H1 (cell line): ENCODE measurements around the gene TMEM200B. TPM values are rescaled to one million over a fixed set of nuclear protein-coding genes. Genes with fewer than 3 reads are reported as not detected.

Source experiments
- CTCF ChIA-PET: fragments of 300-600 bp; sonication (Branson Sonifier 250); formaldehyde crosslinking; loops from one replicate; lab custom pipeline; 2021; ENCODE audit not compliant: partially characterized antibody; lab: Charles Lee
- POLR2A ChIA-PET: fragments of 300-600 bp; sonication (Branson Sonifier 250); formaldehyde crosslinking; loops from one replicate; lab custom pipeline; 2021; ENCODE audit warnings: inconsistent platforms; ENCODE audit not compliant: partially characterized antibody; lab: Charles Lee
- DNase-seq, 2 experiments: peaks; one replicate each; pipeline versions ENCODE4 v3.0.0 to v3.0.0-alpha.2; 2010 to 2022; ENCODE audit warnings: low spot score in 2 of 2, low read depth in 1 of 2, mixed read lengths in 1 of 2
- FAIRE-seq: peaks from 2 replicates; lab custom pipeline; 2011; peaks lifted over from hg19 to GRCh38; lab: Jason Lieb, UNC
- H2AFZ ChIP-seq: 2 replicates; pipeline ENCODE4 v1.8.1; 2012; ENCODE audit warnings: low read length, inconsistent platforms
- H2AK5ac ChIP-seq: 2 replicates; pipeline ENCODE4 v1.6.1; 2013; ENCODE audit warnings: low read depth, low read length
- H2BK120ac ChIP-seq: replicated peaks from 2 replicates; pipeline ENCODE3; 2013; ENCODE audit warnings: low read depth, low read length, inconsistent platforms
- H2BK12ac ChIP-seq: 2 replicates; pipeline ENCODE4 v1.6.1; 2013; ENCODE audit warnings: low read depth, low read length
- H2BK15ac ChIP-seq: 2 replicates; pipeline ENCODE4 v1.6.1; 2013; ENCODE audit warnings: low read length
- H2BK20ac ChIP-seq: 2 replicates; pipeline ENCODE4 v1.6.1; 2013; ENCODE audit warnings: low read length
- H2BK5ac ChIP-seq: 2 replicates; pipeline ENCODE4 v1.6.1; 2013; ENCODE audit warnings: low read depth, low read length
- H3K14ac ChIP-seq: 2 replicates; pipeline ENCODE4 v1.6.1; 2013; ENCODE audit warnings: inconsistent platforms; ENCODE audit not compliant: insufficient read length
- H3K18ac ChIP-seq: 2 replicates; pipeline ENCODE4 v1.6.1; 2013; ENCODE audit warnings: low read length; ENCODE audit errors: extremely low read depth
- H3K23ac ChIP-seq: 2 replicates; pipeline ENCODE4 v1.6.1; 2013; ENCODE audit warnings: inconsistent platforms; ENCODE audit not compliant: insufficient read length
- H3K23me2 ChIP-seq: 2 replicates; pipeline ENCODE4 v1.6.1; 2013; ENCODE audit warnings: low read depth, low read length
- H3K27ac ChIP-seq: 2 replicates; pipeline ENCODE4 v1.6.1; 2011; ENCODE audit warnings: low read depth, low read length, inconsistent platforms
- H3K27me3 ChIP-seq, 4 experiments: replicated peaks in 1 of 4; 1 replicate in 1 of 4; 2 replicates in 3 of 4; pipeline versions ENCODE4 v1.6.1 to v1.8.1; 2011 to 2013; ENCODE audit warnings: low read length in 3 of 4, mild to moderate bottlenecking in 3 of 4, inconsistent platforms in 2 of 4, mixed read lengths in 2 of 4, moderate library complexity in 1 of 4; ENCODE audit not compliant: control insufficient read depth in 3 of 4, insufficient read depth in 3 of 4; ENCODE audit errors: extremely low read depth in 1 of 4
- H3K36me3 ChIP-seq, 4 experiments: 2 replicates each; pipeline versions ENCODE4 v1.6.1 to v1.8.1; 2011 to 2013; ENCODE audit warnings: mild to moderate bottlenecking in 4 of 4, low read length in 3 of 4, moderate library complexity in 2 of 4, control low read depth in 1 of 4, inconsistent platforms in 1 of 4; ENCODE audit not compliant: insufficient read depth in 4 of 4, control insufficient read depth in 2 of 4
- H3K4ac ChIP-seq: replicated peaks from 2 replicates; pipeline ENCODE3; 2013; ENCODE audit warnings: low read length, low read depth, mixed read lengths, inconsistent platforms; ENCODE audit not compliant: insufficient read length
- H3K4me1 ChIP-seq, 4 experiments: replicated peaks in 1 of 4; 1 replicate in 1 of 4; 2 replicates in 3 of 4; pipeline versions ENCODE4 v1.6.1 to v1.8.1; 2011 to 2013; ENCODE audit warnings: low read length in 3 of 4, inconsistent platforms in 2 of 4, mixed read lengths in 1 of 4; ENCODE audit not compliant: insufficient read depth in 4 of 4, control insufficient read depth in 3 of 4
- H3K4me2 ChIP-seq, 2 experiments: 2 replicates each; pipeline versions ENCODE4 v1.6.1 to v1.8.1; 2011 to 2013; ENCODE audit warnings: low read depth in 2 of 2, low read length in 2 of 2, control low read depth in 1 of 2, inconsistent platforms in 1 of 2, mild to moderate bottlenecking in 1 of 2; ENCODE audit not compliant: insufficient read depth in 1 of 2
- H3K4me3 ChIP-seq, 4 experiments: fragments of 200-600, 300-600 bp in 1 of 4; sonication (generic), shearing (Covaris generic), sonication (Bioruptor Twin) in 1 of 4; 2 replicates each; pipeline versions ENCODE4 v1.5.1 to v1.8.1; 2011 to 2016; ENCODE audit warnings: low read length in 4 of 4, low read depth in 3 of 4, control low read depth in 2 of 4, inconsistent platforms in 2 of 4, mild to moderate bottlenecking in 2 of 4, mixed read lengths in 1 of 4, moderate library complexity in 1 of 4; ENCODE audit not compliant: insufficient read depth in 2 of 4; ENCODE audit errors: extremely low read depth in 1 of 4
- H3K56ac ChIP-seq: replicated peaks from 2 replicates; pipeline ENCODE3; 2013; ENCODE audit warnings: low read depth, mild to moderate bottlenecking, mixed read lengths, low read length, inconsistent platforms; ENCODE audit not compliant: insufficient read length
- H3K79me1 ChIP-seq: 2 replicates; pipeline ENCODE4 v1.6.1; 2013; ENCODE audit warnings: low read depth, low read length, control low read depth
- H3K79me2 ChIP-seq, 2 experiments: 2 replicates each; pipeline versions ENCODE4 v1.6.1 to v1.8.1; 2012 to 2013; ENCODE audit warnings: low read length in 2 of 2, mild to moderate bottlenecking in 2 of 2, inconsistent platforms in 1 of 2; ENCODE audit not compliant: insufficient read depth in 2 of 2, control insufficient read depth in 1 of 2
- H3K9ac ChIP-seq, 4 experiments: replicated peaks in 1 of 4; 1 replicate in 1 of 4; 2 replicates in 3 of 4; pipeline versions ENCODE4 v1.6.1 to v1.8.1; 2011 to 2013; ENCODE audit warnings: low read depth in 3 of 4, low read length in 3 of 4, control low read depth in 2 of 4, mild to moderate bottlenecking in 2 of 4, moderate library complexity in 2 of 4, inconsistent platforms in 1 of 4; ENCODE audit errors: extremely low read depth in 1 of 4
- H3K9me3 ChIP-seq, 2 experiments: 2 replicates each; pipeline versions ENCODE4 v1.6.1 to v1.8.1; 2012 to 2013; ENCODE audit warnings: mild to moderate bottlenecking in 2 of 2, moderate library complexity in 2 of 2, control low read depth in 1 of 2, inconsistent platforms in 1 of 2, low read depth in 1 of 2, low read length in 1 of 2, mixed read lengths in 1 of 2; ENCODE audit not compliant: insufficient read depth in 2 of 2
- H4K20me1 ChIP-seq, 2 experiments: replicated peaks in 1 of 2; 2 replicates each; pipeline versions ENCODE3 to v1.8.1; 2011 to 2013; ENCODE audit warnings: inconsistent platforms in 2 of 2, low read length in 2 of 2, mild to moderate bottlenecking in 1 of 2; ENCODE audit not compliant: insufficient read depth in 2 of 2, control insufficient read depth in 1 of 2
- H4K5ac ChIP-seq: 2 replicates; pipeline ENCODE4 v1.6.1; 2013; ENCODE audit warnings: low read length, low read depth, mixed read lengths, inconsistent platforms; ENCODE audit not compliant: insufficient read length
- H4K8ac ChIP-seq: 2 replicates; pipeline ENCODE4 v1.8.0; 2013; ENCODE audit warnings: mild to moderate bottlenecking, moderate library complexity, low read length, inconsistent platforms; ENCODE audit not compliant: insufficient read depth; ENCODE audit errors: extremely low read depth
- H4K91ac ChIP-seq: replicated peaks from 2 replicates; pipeline ENCODE3; 2013; ENCODE audit warnings: low read length, mixed read lengths, inconsistent platforms; ENCODE audit not compliant: insufficient read length
- BCL11A ChIP-seq, 2 experiments: IDR thresholded peaks; one replicate each; pipeline ENCODE4 v1.6.1; 2011; ENCODE audit warnings: low read depth in 2 of 2, low read length in 2 of 2, mild to moderate bottlenecking in 2 of 2
- SP1 ChIP-seq: IDR thresholded peaks from 2 replicates; pipeline ENCODE4 v1.6.1; 2011; ENCODE audit warnings: low read depth, low read length
- WGBS, 2 experiments: shearing (Covaris generic) in 1 of 2; methylation state at CpG; one replicate each; pipeline versions ENCODE4 v1.1.6 to v1.1.7; 2013 to 2015; ENCODE audit warnings: low lambda C conversion rate in 2 of 2, mixed read lengths in 2 of 2, inconsistent platforms in 1 of 2, low coverage in 1 of 2, missing lambda C conversion rate in 1 of 2; ENCODE audit not compliant: insufficient replicate concordance in 2 of 2, insufficient coverage in 1 of 2, insufficient read length in 1 of 2; ENCODE audit errors: extremely low coverage in 1 of 2, missing lambda C conversion rate in 1 of 2; 5-methylcytosine and 5-hydroxymethylcytosine counted together
- polyA plus RNA-seq, 7 experiments: library from polyadenylated mRNA; depleted of rRNA in 3 of 7; stranded (reverse) in 5 of 7; unstranded in 2 of 7; fragments of >200 nt in 5 of 7; fragments of 200-250 nt in 2 of 7; gene quantifications; 1 replicate in 5 of 7; 2 replicates in 1 of 7; 4 replicates in 1 of 7; pipeline versions ENCODE4 v1.2.1 to v1.2.3, GENCODE V29; 2011 to 2013; ENCODE audit warnings: missing spikeins in 2 of 7, mixed read lengths in 2 of 7
- total RNA-seq: library from RNA; stranded (reverse); fragmentation: NEBNext Ultra II Directional; extraction: Animal tissue kit (Norgen Biotek cat#: 25700); gene quantifications from 2 replicates; pipeline ENCODE4 v1.2.1, GENCODE V29; 2021

The TMEM200B gene
- total and polyA plus RNA-seq, 2 of the 8 experiments (the other 6 are each of a cell fraction or from before 2014, with no cell fraction given), result 4.9 to 11.0 TPM

- peaks cover 0 to 11% of the 10 kb centered on the region in 2 experiments for H4K20me1 ChIP-seq
- H4K5ac ChIP-seq, result peak overlapping the region; percentile 70
- no peak overlapping the region for H3K9ac ChIP-seq
- DNase-seq (peak in 1 of 2 experiments; percentile 13), FAIRE-seq (no peak)
- H3K27ac ChIP-seq, result peak overlapping the region; percentile 18; the same call in 1 of the 2 replicates
- H3K23ac ChIP-seq, result no peak overlapping the region
- H3K36me3 ChIP-seq, result peaks cover 0 to 37% (median 4%) of the 10 kb centered on the region in 4 experiments; a peak in 5 of 8 replicates
- H3K18ac ChIP-seq, result no peak overlapping the region
- no peaks in the 10 kb centered on the region for H3K27me3 ChIP-seq
- no peaks in the 10 kb centered on the region for H3K23me2 ChIP-seq
- H3K14ac ChIP-seq, result no peak overlapping the region
- H2BK5ac ChIP-seq, result no peak overlapping the region
- H3K4me3 ChIP-seq, result peak overlapping the region in 1 of 4 experiments; percentile 43; a peak in 2 of 8 replicates
- 11% methylated on average over 4 of the region's 4 CpGs; no CpG with 5 or more reads in 1 of the 2 experiments for WGBS, 2 experiments
- H2BK120ac ChIP-seq, result peak overlapping the region; percentile 25
- H2BK12ac ChIP-seq, result no peak overlapping the region
- H3K4ac ChIP-seq, result no peak overlapping the region
- H3K79me1 ChIP-seq, result peaks cover 4% of the 10 kb centered on the region
- H4K91ac ChIP-seq, result no peak overlapping the region
- H3K4me2 ChIP-seq, result peak overlapping the region; percentile 15 to 51
- H3K79me2 ChIP-seq, result peaks cover 10 to 86% of the 10 kb centered on the region in 2 experiments
- no peak overlapping the region for H2AK5ac ChIP-seq
- CTCF ChIA-PET, result interaction anchor here (1.5 kb wide), 1 partner anchor 23 kb away, joined by 3 read pairs; no protein-coding TSS in a partner anchor
- H4K8ac ChIP-seq, result no peak overlapping the region
- no peak overlapping the region for H2BK20ac ChIP-seq
- no peak overlapping the region for H2AFZ ChIP-seq
- no peaks in the 10 kb centered on the region for H3K9me3 ChIP-seq
- peaks cover 15 to 37% (median 20%) of the 10 kb centered on the region in 4 experiments for H3K4me1 ChIP-seq
- no peak overlapping the region for H2BK15ac ChIP-seq
- H3K56ac ChIP-seq, result no peak overlapping the region
- POLR2A ChIA-PET, result interaction anchor here (1.0 to 1.3 kb wide), 5 partner anchors 10 to 33 kb away, joined by 3 to 8 read pairs (median 4); partner anchors contain the start of gene SRSF4
- TF ChIP-seq BCL11A (IDR thresholded peaks at IDR 0.05; ENCODE audit: low read depth in 2 of 2, low read length in 2 of 2) (peak in 1 of 2 experiments; percentile 33), SP1 (no peak)
Observed at GRCh38 chr1:29164588-29164987, 40.9 kb upstream of the TMEM200B start.
